ENCODE data around the gene PCDHGB4.

- no peak for TF ChIP-seq CTCF (IDR thresholded peaks at IDR 0.05 in 2 of 3, conservative IDR thresholded peaks at IDR 0.05 in 1 of 3; ENCODE audit: control insufficient read depth in 2 of 3, extremely low read depth in 1 of 3, insufficient read depth in 1 of 3, low read depth in 3 of 3, low read length in 3 of 3)
- TF ChIP-seq HSF1 (IDR thresholded peaks at IDR 0.05; ENCODE audit: low read depth, low read length): no peak
- no peak for TF ChIP-seq POLR2A (IDR thresholded peaks at IDR 0.05; ENCODE audit: low read depth, low read length)
- TF ChIP-seq BCL11A (IDR thresholded peaks at IDR 0.05; ENCODE audit: low read depth, low read length): no peak
- TF ChIP-seq BHLHE40 (IDR thresholded peaks at IDR 0.05; ENCODE audit: borderline replicate concordance in 1 of 2, low read depth in 2 of 2, low read length in 1 of 2): no peak
- no peak for TF ChIP-seq NR2C2 (IDR thresholded peaks at IDR 0.05; ENCODE audit: borderline replicate concordance, control insufficient read depth, insufficient read length, low read depth)
- no peak for TF ChIP-seq TCF12 (IDR thresholded peaks at IDR 0.05; ENCODE audit: low read depth, low read length)
- TF ChIP-seq ZNF274 (IDR thresholded peaks at IDR 0.05; ENCODE audit: insufficient read depth, insufficient read length): no peak
- TF ChIP-seq PBX3 (IDR thresholded peaks at IDR 0.05; ENCODE audit: insufficient replicate concordance, low read depth, low read length): no peak
- TF ChIP-seq SIN3A (IDR thresholded peaks at IDR 0.05; ENCODE audit: low read depth, low read length): no peak
- no peak for TF ChIP-seq RCOR1 (conservative IDR thresholded peaks at IDR 0.05; ENCODE audit: low read depth, low read length)
- TF ChIP-seq ESRRA (IDR thresholded peaks at IDR 0.05; ENCODE audit: low read length): no peak
Measured at GRCh38 chr5:141382469-141383294, 4.8 kb upstream of the PCDHGB4 start, which contains the start of gene PCDHGA7.

All from GM12878 (cell line).